Peyer's patch (tissue), 4 donors: ENCODE data around the gene ADM2.

ENCODE experiments used
- POLR2A ChIP-seq, 2 donors: fragments of 450-650 bp; IDR thresholded peaks; one replicate each; pipeline ENCODE4 v1.5.1; 2017; ENCODE audit warnings: antibody characterized with exemption in 2 of 2, mild to moderate bottlenecking in 2 of 2, moderate library complexity in 2 of 2
- TF ChIP-seq, protein P1 (sequence below), 6 experiments: fragments of 450-650 bp in 4 of 6; fragments of 200-600 bp in 2 of 6; sonication (generic) in 1 of 6; IDR thresholded peaks; one replicate each; pipeline ENCODE4 v1.5.1; 2017 to 2019; ENCODE audit warnings: antibody characterized with exemption in 6 of 6, mild to moderate bottlenecking in 3 of 6, moderate library complexity in 1 of 6

DNA sequence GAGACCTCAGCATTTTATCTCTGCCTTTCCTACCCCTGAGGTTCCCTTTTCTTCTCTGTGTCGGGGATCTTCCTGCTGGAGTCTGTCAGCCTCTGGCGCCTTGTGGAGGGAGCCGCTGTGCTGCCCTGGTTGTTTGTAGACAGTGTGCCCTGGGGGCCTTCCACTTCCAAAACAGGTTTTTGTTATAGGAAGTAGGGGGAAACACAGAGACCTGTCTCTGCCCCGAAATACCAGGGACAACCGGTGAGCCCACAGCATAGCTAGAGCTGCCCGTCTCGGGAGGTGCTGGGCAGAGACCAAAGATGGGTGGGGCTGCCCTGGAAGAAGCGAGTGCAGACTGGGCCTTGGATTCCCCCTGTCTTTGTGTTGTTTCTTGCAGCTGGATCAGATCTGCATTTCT lies 34.7 kb downstream of the ADM2 start:
- TF ChIP-seq POLR2A (IDR thresholded peaks at IDR 0.05), result no peak
- TF ChIP-seq, protein P1, sequence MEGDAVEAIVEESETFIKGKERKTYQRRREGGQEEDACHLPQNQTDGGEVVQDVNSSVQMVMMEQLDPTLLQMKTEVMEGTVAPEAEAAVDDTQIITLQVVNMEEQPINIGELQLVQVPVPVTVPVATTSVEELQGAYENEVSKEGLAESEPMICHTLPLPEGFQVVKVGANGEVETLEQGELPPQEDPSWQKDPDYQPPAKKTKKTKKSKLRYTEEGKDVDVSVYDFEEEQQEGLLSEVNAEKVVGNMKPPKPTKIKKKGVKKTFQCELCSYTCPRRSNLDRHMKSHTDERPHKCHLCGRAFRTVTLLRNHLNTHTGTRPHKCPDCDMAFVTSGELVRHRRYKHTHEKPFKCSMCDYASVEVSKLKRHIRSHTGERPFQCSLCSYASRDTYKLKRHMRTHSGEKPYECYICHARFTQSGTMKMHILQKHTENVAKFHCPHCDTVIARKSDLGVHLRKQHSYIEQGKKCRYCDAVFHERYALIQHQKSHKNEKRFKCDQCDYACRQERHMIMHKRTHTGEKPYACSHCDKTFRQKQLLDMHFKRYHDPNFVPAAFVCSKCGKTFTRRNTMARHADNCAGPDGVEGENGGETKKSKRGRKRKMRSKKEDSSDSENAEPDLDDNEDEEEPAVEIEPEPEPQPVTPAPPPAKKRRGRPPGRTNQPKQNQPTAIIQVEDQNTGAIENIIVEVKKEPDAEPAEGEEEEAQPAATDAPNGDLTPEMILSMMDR (IDR thresholded peaks at IDR 0.05), result no peak
